Neutrophil (primary cell): ENCODE measurements around the gene ZNRF4.

Source experiments
- H3K27ac ChIP-seq: fragments of 200-600 bp; sonication (generic); 2 replicates; pipeline ENCODE4 v1.5.1; 2016; ENCODE audit warnings: mild to moderate bottlenecking, moderate library complexity
- H3K27me3 ChIP-seq: fragments of 200-600 bp; sonication (generic); 2 replicates; pipeline ENCODE4 v1.6.0; 2016; ENCODE audit warnings: mild to moderate bottlenecking
- H3K36me3 ChIP-seq: fragments of 200-600 bp; sonication (generic); 2 replicates; pipeline ENCODE4 v1.5.1; 2017
- H3K4me1 ChIP-seq, 2 experiments: fragments of 200-600 bp in 1 of 2; sonication (generic) in 1 of 2; 1 replicate in 1 of 2; 2 replicates in 1 of 2; pipeline versions ENCODE4 v1.5.1 to v1.6.1; 2013 to 2016; ENCODE audit warnings: low read depth in 1 of 2, low read length in 1 of 2, mild to moderate bottlenecking in 1 of 2, moderate library complexity in 1 of 2; ENCODE audit not compliant: control insufficient read depth in 1 of 2, insufficient read depth in 1 of 2
- H3K4me3 ChIP-seq, 2 experiments: fragments of 200-600 bp in 1 of 2; sonication (generic) in 1 of 2; 1 replicate in 1 of 2; 2 replicates in 1 of 2; pipeline ENCODE4 v1.5.1; 2013 to 2016; ENCODE audit warnings: low read depth in 1 of 2, low read length in 1 of 2, mild to moderate bottlenecking in 1 of 2, moderate library complexity in 1 of 2
- H3K9me3 ChIP-seq: fragments of 200-600 bp; sonication (generic); 2 replicates; pipeline ENCODE4 v1.5.1; 2016
- TF ChIP-seq, protein P1 (sequence below): fragments of 200-600 bp; sonication (generic); IDR thresholded peaks from 2 replicates; pipeline ENCODE4 v1.5.1; 2016; ENCODE audit warnings: antibody characterized with exemption

Gene ZNRF4

DNA sequence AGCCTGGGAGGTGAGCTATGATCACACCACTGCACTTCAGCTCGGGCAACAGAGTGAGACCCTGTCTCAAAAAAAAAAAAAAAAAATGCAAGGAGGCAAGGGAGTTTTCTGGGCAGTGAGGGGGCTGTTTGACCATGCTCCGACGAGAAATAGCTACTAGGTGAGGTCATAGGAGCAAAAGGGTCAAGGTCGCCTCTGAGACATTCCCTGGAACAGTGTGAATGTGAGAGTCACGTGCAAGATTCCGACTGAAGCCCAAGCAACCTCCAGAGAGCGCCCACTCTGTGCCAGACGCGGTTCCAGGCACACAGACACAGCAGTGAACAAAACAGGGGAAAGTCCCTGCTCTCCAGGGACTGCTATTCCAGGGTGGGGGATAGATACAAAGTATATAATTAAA, 2.5 kb downstream of the ZNRF4 start:
- Histone ChIP-seq H3K27ac (no peak overlapping the region), H3K4me3 (no peak overlapping the region), H3K9me3 (no peaks in the 10 kb centered on the region), H3K27me3 (no peaks in the 10 kb centered on the region), H3K36me3 (no peaks in the 10 kb centered on the region), H3K4me1 (no peaks in the 10 kb centered on the region)
- TF ChIP-seq, protein P1, sequence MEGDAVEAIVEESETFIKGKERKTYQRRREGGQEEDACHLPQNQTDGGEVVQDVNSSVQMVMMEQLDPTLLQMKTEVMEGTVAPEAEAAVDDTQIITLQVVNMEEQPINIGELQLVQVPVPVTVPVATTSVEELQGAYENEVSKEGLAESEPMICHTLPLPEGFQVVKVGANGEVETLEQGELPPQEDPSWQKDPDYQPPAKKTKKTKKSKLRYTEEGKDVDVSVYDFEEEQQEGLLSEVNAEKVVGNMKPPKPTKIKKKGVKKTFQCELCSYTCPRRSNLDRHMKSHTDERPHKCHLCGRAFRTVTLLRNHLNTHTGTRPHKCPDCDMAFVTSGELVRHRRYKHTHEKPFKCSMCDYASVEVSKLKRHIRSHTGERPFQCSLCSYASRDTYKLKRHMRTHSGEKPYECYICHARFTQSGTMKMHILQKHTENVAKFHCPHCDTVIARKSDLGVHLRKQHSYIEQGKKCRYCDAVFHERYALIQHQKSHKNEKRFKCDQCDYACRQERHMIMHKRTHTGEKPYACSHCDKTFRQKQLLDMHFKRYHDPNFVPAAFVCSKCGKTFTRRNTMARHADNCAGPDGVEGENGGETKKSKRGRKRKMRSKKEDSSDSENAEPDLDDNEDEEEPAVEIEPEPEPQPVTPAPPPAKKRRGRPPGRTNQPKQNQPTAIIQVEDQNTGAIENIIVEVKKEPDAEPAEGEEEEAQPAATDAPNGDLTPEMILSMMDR, result no peak

DNA sequence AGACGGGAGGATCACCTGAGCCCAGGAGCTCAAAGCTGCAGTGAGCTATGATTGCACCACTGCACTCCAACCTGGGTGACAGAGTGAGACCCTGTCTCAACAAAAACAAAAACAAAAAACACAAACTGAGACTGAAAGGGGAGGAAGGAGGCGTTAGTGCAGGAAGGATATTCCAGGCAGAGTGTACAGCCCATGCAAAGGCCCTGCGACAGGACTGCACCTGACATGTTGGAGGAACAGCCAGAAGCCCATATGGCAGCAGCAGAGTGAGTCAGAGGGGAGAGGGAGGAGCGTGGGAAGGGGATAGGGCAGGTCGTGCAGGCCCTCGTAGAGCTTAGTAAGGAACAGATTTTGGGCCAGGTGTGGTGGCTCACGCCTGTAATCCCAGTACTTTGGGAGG, 3.2 kb downstream of the ZNRF4 start:
- TF ChIP-seq, protein P1, result no peak
- no peaks in the 10 kb centered on the region for H3K36me3 ChIP-seq
- H3K9me3 ChIP-seq, result no peaks in the 10 kb centered on the region
- H3K27ac ChIP-seq, result no peak overlapping the region
- H3K4me1 ChIP-seq, result no peaks in the 10 kb centered on the region
- H3K27me3 ChIP-seq, result no peaks in the 10 kb centered on the region
- no peak overlapping the region for H3K4me3 ChIP-seq

DNA sequence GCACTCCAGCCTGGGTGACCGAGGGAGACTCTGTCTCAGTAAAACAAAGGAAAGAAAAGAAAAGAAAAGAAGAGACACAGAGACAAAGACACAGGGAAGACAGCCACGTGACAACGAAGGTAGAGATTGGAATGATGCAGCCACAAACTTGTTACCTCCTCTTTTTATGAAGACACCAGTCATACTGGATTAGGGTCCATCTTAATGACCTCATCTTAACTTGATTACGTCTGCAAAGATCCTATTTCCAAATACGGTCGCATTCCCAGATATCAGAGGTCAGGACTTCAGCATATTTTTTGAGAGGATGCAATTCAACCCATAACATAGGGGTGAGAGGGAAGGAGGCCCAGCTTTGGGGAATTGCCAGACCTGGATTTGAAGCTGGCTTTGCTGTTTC, 4.1 kb downstream of the ZNRF4 start:
- Histone ChIP-seq H3K27ac (no peak overlapping the region), H3K27me3 (no peaks in the 10 kb centered on the region), H3K4me3 (no peak overlapping the region), H3K36me3 (no peaks in the 10 kb centered on the region), H3K4me1 (no peaks in the 10 kb centered on the region), H3K9me3 (no peaks in the 10 kb centered on the region)
- TF ChIP-seq, protein P1, result no peak

DNA sequence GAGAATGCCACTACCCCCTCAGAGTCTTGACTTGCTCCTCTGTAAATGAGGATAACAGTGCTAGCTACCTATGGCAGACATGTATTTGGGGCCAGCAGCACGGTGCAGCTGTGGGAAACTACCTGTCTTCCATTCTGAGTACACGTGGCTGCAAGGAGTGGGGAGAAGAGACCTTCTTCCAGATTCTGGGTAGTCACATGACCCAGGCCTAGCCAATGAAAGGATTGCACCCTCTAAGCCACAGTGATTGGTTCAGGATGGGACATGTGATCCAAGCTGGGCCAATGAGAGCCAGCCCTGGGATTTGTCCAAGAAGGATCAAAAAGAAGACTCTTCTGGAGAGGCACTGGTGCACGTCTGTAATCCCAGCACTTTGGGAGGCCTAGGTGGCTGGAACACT, 5.5 kb downstream of the ZNRF4 start:
- no peaks in the 10 kb centered on the region for H3K36me3 ChIP-seq
- no peak overlapping the region for H3K4me3 ChIP-seq
- TF ChIP-seq, protein P1, result no peak
- no peaks in the 10 kb centered on the region for H3K9me3 ChIP-seq
- no peaks in the 10 kb centered on the region for H3K27me3 ChIP-seq
- no peaks in the 10 kb centered on the region for H3K4me1 ChIP-seq
- no peak overlapping the region for H3K27ac ChIP-seq

DNA sequence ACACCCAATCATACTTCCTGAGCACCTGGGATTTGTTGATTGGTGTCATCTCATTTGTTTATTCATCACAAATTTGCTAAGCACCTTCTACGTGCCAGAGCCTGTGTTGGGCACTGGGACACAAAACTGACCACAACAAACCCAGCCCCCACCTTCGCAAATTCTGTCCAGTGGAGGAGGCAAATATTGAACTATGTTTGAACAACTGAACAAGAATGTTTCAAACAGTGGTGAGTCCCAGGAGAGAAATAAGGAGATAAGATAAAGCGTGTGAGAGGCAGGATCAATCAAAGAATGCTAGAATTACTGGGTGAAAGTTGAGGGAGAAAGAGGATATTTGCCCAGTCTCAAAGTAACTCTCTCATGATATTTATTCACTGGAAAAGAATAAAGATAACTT, 8.7 kb downstream of the ZNRF4 start:
- TF ChIP-seq, protein P1, result no peak
- Histone ChIP-seq H3K27ac (no peak overlapping the region), H3K9me3 (no peaks in the 10 kb centered on the region)

DNA sequence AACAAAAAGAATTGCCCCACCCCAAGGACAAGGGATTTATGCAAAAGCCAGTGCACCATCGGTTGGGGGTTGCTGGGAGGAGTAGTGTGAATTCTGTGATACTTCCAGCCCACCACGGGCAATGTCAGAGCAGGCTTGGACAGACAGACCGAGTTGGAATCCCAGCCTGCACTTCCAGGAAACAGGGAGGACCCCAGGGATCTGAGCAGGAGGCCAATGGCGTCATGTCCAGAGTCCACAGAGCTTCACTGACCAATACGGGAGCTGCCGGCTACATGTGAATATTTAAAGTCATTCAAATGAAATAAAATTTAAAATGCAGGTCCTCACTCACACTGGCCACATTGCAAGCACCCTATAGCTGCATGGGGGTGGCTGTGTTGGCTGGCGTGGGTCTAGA, 10.9 kb downstream of the ZNRF4 start:
- no peaks in the 10 kb centered on the region for H3K4me1 ChIP-seq
- H3K36me3 ChIP-seq, result no peaks in the 10 kb centered on the region
- TF ChIP-seq, protein P1, result no peak
- H3K27me3 ChIP-seq, result peaks cover 13% of the 10 kb centered on the region
- no peak overlapping the region for H3K27ac ChIP-seq
- H3K9me3 ChIP-seq, result no peaks in the 10 kb centered on the region
- H3K4me3 ChIP-seq, result no peak overlapping the region

More for the DNA sequence above, 8.7 kb downstream of the ZNRF4 start:
- peaks cover 13% of the 10 kb centered on the region for H3K27me3 ChIP-seq
- H3K36me3 ChIP-seq, result no peaks in the 10 kb centered on the region
- H3K4me1 ChIP-seq, result no peaks in the 10 kb centered on the region
- no peak overlapping the region for H3K4me3 ChIP-seq
